PC-3 (cell line): ENCODE data around the gene KLF16. TPM values are rescaled to one million over a fixed set of nuclear protein-coding genes. Genes with fewer than 3 reads are reported as not detected.

Experiments
- ATAC-seq: fragments of 200-7000 bp; cut with Tn5 transposase; 2 replicates; pipeline ENCODE4 v1.9.1; 2020; ENCODE audit warnings: mild to moderate bottlenecking, moderate library complexity
- BruUV-seq: library from RNA; stranded (reverse); fragments of 400-500 nt; replicated peaks from 2 replicates; lab custom pipeline; 2021; lab: Mats Ljungman, UMichigan
- CTCF ChIA-PET: fragments of 300-600 bp; sonication (Branson Sonifier 250); formaldehyde crosslinking; loops from one replicate; lab custom pipeline; 2022; ENCODE audit warnings: antibody characterized with exemption; lab: Charles Lee
- POLR2A ChIA-PET: fragments of 300-600 bp; sonication (Branson Sonifier 250); formaldehyde crosslinking; loops from one replicate; lab custom pipeline; 2022; ENCODE audit warnings: antibody characterized with exemption; ENCODE audit not compliant: unreplicated experiment; lab: Charles Lee
- DNase-seq: peaks from one replicate; pipeline ENCODE4 v3.0.0-alpha.2; 2015
- H2AFZ ChIP-seq: fragments of 300-600 bp; sonication (generic); 2 replicates; pipeline ENCODE4 v1.6.0; 2016; ENCODE audit warnings: antibody characterized with exemption, low read length
- H3F3A ChIP-seq: fragments of 300-600 bp; sonication (generic); one replicate; pipeline ENCODE4 v1.6.0; 2017; ENCODE audit warnings: antibody characterized with exemption, low read length, control low read depth, mild to moderate bottlenecking; ENCODE audit not compliant: unreplicated experiment
- H3K27ac ChIP-seq: fragments of 300-600 bp; sonication (generic); 2 replicates; pipeline ENCODE4 v1.5.1; 2016; ENCODE audit warnings: mild to moderate bottlenecking, low read length
- H3K27me3 ChIP-seq: fragments of 300-600 bp; sonication (generic); 2 replicates; pipeline ENCODE4 v1.6.1; 2016; ENCODE audit warnings: low read length, mixed read lengths
- H3K36me3 ChIP-seq: fragments of 300-600 bp; sonication (generic); 2 replicates; pipeline ENCODE4 v1.6.1; 2016; ENCODE audit warnings: low read depth, mixed run types, low read length, mixed read lengths
- H3K4me1 ChIP-seq: fragments of 300-600 bp; sonication (generic); 2 replicates; pipeline ENCODE4 v1.5.1; 2016; ENCODE audit warnings: low read length; ENCODE audit not compliant: insufficient read depth
- H3K4me2 ChIP-seq: fragments of 300-600 bp; sonication (generic); 2 replicates; pipeline ENCODE4 v1.6.0; 2016; ENCODE audit warnings: low read length
- H3K4me3 ChIP-seq: fragments of 300-600 bp; sonication (generic); 2 replicates; pipeline ENCODE4 v1.5.1; 2016; ENCODE audit warnings: mild to moderate bottlenecking, low read length, mixed read lengths
- H3K79me2 ChIP-seq: fragments of 300-600 bp; sonication (generic); 2 replicates; pipeline ENCODE4 v1.6.1; 2017; ENCODE audit warnings: low read length, mixed read lengths
- H3K9ac ChIP-seq: fragments of 300-600 bp; sonication (generic); 2 replicates; pipeline ENCODE4 v1.6.0; 2016; ENCODE audit warnings: mild to moderate bottlenecking, low read length
- H3K9me2 ChIP-seq: fragments of 300-600 bp; sonication (generic); replicated peaks from 2 replicates; pipeline ENCODE4 v1.6.1; 2016; ENCODE audit warnings: mixed run types, low read length, mixed read lengths
- H3K9me3 ChIP-seq: fragments of 300-600 bp; sonication (generic); 2 replicates; pipeline ENCODE4 v1.6.1; 2016; ENCODE audit warnings: low read length, mixed read lengths
- H4K20me1 ChIP-seq: fragments of 300-600 bp; sonication (generic); 2 replicates; pipeline ENCODE4 v1.6.1; 2016; ENCODE audit warnings: low read length, mixed read lengths
- CTCF ChIP-seq: fragments of 300-600 bp; sonication (generic); conservative IDR thresholded peaks from 2 replicates; pipeline ENCODE4 v1.5.1; 2017; ENCODE audit warnings: antibody characterized with exemption, low read depth, mild to moderate bottlenecking, low read length
- EZH2 ChIP-seq: fragments of 300-600 bp; sonication (generic); IDR thresholded peaks from one replicate; pipeline ENCODE4 v1.6.1; 2017; ENCODE audit warnings: antibody characterized with exemption, mild to moderate bottlenecking, low read length; ENCODE audit not compliant: unreplicated experiment
- EZH2phosphoT487 ChIP-seq: fragments of 300-600 bp; sonication (generic); IDR thresholded peaks from 2 replicates; pipeline ENCODE4 v1.6.1; 2018; ENCODE audit warnings: mild to moderate bottlenecking, antibody characterized with exemption, low read length, borderline replicate concordance
- intact Hi-C: fragments of 100-400 bp; cut with micrococcal nuclease; formaldehyde crosslinking; loops from 2 replicates; pipeline ENCODE4 v1.9.0; 2023
- total RNA-seq: library from RNA; depleted of rRNA; stranded (reverse); fragments of >200 nt; gene quantifications from 2 replicates; pipeline ENCODE4 v1.2.3, GENCODE V29; 2014

The KLF16 gene
- total RNA-seq, 1 experiment from 2014 or later = 15.1 TPM

- ATAC-seq = no peak
- no peak overlapping the region for H3K9ac ChIP-seq
- H3K4me3 ChIP-seq = no peak overlapping the region
- no peak overlapping the region for H3K4me2 ChIP-seq
- intact Hi-C loops = no loop called here
- DNase-seq = no peak
- no peak overlapping the region for H2AFZ ChIP-seq
- no peaks in the 10 kb centered on the region for H3K9me3 ChIP-seq
- peaks cover 83% of the 10 kb centered on the region for H3K79me2 ChIP-seq
- H3K9me2 ChIP-seq = no peaks in the 10 kb centered on the region
- no peak overlapping the region for H3K27ac ChIP-seq
- no peaks in the 10 kb centered on the region for H3K36me3 ChIP-seq
- POLR2A ChIA-PET = interaction anchor here (0.5 kb wide), 2 partner anchors 16 to 1073 kb away, joined by 6 to 13 read pairs; no protein-coding TSS in a partner anchor
- CTCF ChIA-PET = interaction anchor here (0.7 kb wide), 1 partner anchor 59 kb away, joined by 10 read pairs; no protein-coding TSS in a partner anchor
- H3F3A ChIP-seq = no peaks in the 10 kb centered on the region
- peaks cover 31% of the 10 kb centered on the region for H4K20me1 ChIP-seq
- BruUV-seq = no TSS peak
- H3K4me1 ChIP-seq = peaks cover 15% of the 10 kb centered on the region; the same call in 1 of the 2 replicates
- no peaks in the 10 kb centered on the region for H3K27me3 ChIP-seq
- no peak for TF ChIP-seq EZH2
- no peak for TF ChIP-seq CTCF
- TF ChIP-seq EZH2phosphoT487 = no peak
Measured at GRCh38 chr19:1857648-1858326, 5.6 kb downstream of the KLF16 start.

- CTCF ChIA-PET = interaction anchor here (0.7 kb wide), 1 partner anchor 58 kb away, joined by 10 read pairs; no protein-coding TSS in a partner anchor
- peaks cover 26% of the 10 kb centered on the region for H4K20me1 ChIP-seq
- BruUV-seq = no TSS peak
- POLR2A ChIA-PET = no interaction called here
- no peak overlapping the region for H3K4me2 ChIP-seq
- no peaks in the 10 kb centered on the region for H3F3A ChIP-seq
- H3K9me2 ChIP-seq = no peaks in the 10 kb centered on the region
- no peak overlapping the region for H3K4me3 ChIP-seq
- H3K9me3 ChIP-seq = no peaks in the 10 kb centered on the region
- H3K27me3 ChIP-seq = no peaks in the 10 kb centered on the region
- ATAC-seq (peak; percentile 62), DNase-seq (peak; percentile 44)
- H3K9ac ChIP-seq = no peak overlapping the region
- H3K36me3 ChIP-seq = no peaks in the 10 kb centered on the region
- TF ChIP-seq CTCF = no peak
- no peak for TF ChIP-seq EZH2
- no peak for TF ChIP-seq EZH2phosphoT487
- H2AFZ ChIP-seq = no peak overlapping the region
- intact Hi-C loops = no loop called here
- no peak overlapping the region for H3K27ac ChIP-seq
- H3K79me2 ChIP-seq = peaks cover 78% of the 10 kb centered on the region
- H3K4me1 ChIP-seq = peaks cover 15% of the 10 kb centered on the region; the same call in 1 of the 2 replicates
Measured at GRCh38 chr19:1856698-1857603, 6.4 kb downstream of the KLF16 start.
